Medulla oblongata (tissue), 1 donor: ENCODE data around the gene PAPPA2.
"Not testable (repeated sequence)": the region's sequence is repeated elsewhere in the genome, so short reads cannot be mapped to it uniquely, and the experiment has no call there.

Experiments used
- DNase-seq: peaks from one replicate; pipeline ENCODE4 v3.0.0-alpha.2; 2015; ENCODE audit errors: extremely low spot score

Gene PAPPA2

DNA sequence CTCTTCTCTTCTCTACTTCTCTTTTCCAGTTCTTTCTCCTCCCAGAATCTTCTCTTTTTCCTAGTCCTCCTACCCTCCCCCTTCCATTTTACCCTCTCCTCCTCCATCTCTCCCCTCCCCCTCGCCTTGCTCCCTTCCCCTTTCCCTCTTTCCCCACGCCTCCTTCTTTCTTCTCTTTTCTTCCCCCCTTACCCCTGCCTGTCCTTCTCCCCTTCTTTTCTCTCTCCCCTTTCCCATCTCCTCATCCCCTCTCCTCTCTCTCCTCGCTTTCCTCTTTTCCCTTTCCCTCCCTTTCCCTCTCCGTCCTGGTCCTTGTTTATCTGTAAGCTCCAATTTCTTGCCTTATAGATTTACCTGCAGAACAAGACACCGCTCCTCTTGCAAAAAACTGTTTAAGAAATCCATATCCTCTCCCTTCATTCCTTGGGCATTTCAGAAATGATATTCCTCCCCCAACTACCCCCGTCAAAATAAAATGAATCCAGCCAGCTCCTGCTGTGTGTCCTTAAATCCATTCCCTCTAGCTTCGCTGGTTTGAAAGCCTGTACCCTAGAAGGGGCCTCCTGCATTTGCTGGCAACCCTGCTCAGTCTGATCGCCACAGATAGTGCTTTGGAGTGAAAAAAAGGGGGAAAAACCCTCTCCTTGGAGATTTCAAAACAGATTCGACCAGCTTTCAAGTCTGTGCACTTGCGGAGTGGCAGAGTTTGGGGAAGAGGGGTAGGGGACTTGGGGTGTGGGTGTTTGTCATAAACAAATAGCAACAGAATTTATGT lies 89.4 kb downstream of the PAPPA2 start:
- DNase-seq, result no peak

DNA sequence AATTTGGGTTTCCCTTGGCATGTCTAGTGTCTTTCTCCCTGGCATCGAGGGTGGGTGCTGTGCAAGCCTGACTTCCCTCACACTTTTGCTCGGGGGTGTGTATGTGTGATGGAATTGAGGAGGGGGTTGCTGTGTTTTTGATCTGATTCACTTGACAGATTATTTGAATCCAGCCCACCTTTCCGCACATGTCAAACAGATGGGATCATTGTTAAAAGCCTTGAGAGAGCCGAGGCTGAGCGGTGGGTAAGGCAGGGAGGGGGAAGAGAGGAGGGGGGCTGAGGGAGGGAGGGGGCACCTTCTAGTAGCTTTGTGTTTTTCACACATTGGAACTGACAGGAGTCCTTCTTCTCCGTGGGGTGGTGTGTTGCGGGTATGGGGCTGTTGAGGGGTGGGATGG lies 90.0 kb downstream of the PAPPA2 start:
- DNase-seq, result no peak

DNA sequence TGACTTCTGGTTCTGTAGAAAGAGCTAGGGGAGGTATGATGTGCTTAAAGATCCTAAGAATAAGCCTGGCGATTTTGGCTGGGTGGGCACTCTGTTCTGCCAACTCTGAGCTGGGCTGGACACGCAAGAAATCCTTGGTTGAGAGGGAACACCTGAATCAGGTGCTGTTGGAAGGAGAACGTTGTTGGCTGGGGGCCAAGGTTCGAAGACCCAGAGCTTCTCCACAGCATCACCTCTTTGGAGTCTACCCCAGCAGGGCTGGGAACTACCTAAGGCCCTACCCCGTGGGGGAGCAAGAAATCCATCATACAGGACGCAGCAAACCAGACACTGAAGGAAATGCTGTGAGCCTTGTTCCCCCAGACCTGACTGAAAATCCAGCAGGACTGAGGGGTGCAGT lies 93.3 kb downstream of the PAPPA2 start:
- DNase-seq, result no peak

DNA sequence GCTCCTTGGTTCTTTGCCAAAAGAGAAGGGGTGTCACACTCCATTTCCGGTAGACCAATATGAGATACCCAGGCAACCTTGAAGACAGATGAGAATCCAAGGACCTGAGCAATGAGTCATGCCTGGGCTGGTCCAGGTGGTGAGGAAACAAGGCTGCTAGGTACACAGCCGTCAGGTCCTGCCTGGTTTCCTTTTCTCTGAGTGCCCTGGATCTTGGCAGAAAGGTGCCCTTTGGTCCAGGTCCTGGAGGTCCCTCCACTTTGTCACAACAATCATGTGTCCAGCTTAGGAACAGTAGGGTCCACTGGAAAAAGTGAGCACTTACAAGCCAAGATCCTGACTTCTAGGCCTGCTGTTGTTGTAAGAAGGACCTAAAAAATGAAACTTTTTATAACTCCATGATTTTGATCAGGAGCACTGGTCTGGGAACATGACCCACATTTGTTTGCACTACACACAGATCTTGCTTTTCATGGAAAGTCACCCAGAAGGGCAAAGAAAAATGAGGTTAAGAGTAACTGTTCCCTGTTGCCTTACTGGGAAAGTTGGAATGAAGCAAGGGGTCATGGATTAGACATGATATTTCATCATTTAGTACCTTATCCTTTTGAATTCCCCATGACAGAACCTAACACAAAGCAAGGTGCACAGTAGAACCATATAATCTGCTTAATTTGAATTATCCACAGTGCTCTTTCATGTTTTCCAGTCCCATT lies 94.7 kb downstream of the PAPPA2 start:
- DNase-seq, result no peak

DNA sequence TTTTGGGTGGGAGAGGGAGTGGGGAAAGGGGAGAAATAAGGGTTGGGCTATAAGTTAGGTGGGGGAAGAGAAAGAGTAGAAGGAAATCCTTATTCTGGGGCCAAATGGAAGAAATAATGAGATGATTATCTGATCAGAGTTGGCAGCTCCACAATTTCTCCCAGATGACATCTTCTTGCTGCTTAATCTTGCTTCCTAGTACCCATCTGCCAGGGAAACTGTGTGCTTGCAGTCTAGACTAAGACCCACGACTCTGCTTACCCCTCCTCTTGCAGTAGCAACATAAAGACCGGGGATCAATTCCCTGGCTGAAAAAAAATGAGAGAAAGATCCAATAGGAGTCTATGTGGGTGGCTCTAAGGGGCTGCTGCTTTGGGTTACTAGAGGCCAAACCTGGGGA lies 95.6 kb downstream of the PAPPA2 start:
- DNase-seq, result no peak

DNA sequence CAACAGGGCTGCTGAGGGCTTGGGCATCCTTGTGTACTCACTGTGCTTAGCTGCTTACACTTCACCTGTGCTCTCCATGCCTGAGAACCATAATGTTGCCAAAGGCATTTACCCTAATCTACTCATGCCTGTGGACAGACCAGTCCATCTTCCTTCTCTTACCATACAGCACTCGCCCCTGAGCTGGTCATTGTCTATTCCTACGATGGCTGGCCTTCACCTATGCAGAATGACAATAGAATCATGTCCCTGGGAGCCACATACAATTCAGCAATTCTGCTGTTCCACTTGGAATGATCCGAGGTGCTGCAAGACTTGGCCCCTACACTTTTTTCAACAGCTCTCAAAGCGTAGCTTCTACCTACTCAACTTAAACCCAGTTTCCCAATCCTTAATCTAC lies 96.5 kb downstream of the PAPPA2 start:
- no peak for DNase-seq

DNA sequence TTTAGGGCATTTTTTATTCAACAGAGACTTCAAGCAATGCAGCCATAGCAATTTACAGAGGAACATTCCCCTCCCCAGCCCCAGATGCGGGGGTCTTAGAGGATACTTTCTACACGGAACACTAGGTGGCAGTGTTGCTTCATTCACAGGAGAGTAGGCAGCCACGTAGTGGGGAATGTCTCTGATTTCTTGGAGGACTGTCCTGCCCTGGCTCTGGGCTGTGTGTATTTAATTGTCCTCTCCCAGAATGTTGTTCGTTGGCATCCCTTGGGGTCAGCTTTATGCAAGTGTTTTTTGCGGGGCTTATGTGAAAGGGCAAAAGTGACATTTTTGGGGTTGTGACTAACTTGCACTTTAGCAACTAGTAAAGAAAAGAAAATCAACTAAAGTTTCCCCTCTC lies 96.9 kb downstream of the PAPPA2 start:
- peak; percentile 87 for DNase-seq

DNA sequence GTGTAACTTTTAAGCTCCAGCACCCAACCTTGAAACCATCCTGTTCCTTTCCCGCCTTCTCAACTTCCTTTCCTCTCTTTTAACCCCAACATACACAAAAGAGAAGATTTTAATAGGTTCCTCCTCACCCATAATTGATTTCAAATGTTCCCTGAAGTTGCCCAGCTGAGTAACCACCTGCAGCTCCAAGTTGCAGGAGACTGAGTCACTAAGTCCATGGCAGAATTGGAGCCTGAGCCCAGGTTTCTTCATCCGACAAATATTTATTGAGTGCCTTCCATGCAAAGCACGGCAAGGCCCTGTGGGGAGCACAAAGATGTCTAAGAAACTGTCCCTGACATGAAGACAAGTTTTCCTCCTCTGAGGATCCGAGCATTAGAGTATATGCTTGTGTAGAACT lies 97.7 kb downstream of the PAPPA2 start:
- DNase-seq, result no peak

DNA sequence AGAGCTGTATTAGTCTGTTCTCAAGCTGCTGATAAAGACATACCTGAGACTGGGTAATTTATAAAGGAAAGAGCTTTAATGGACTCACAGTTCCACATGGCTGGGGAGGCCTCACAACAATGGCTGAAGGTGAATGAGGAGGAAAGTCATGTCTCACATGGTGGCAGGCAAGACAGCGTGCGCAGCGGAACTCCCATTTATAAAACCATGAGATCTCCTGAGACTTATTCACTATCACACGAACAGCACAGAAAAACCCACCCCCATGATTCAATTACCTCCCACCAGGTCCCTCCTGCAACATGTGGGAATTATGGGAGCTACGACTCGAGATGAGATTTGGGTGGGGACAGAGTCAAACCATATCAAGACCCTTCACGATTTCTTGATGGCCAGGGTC lies 98.8 kb downstream of the PAPPA2 start:
- DNase-seq, result not testable (repeated sequence)

DNA sequence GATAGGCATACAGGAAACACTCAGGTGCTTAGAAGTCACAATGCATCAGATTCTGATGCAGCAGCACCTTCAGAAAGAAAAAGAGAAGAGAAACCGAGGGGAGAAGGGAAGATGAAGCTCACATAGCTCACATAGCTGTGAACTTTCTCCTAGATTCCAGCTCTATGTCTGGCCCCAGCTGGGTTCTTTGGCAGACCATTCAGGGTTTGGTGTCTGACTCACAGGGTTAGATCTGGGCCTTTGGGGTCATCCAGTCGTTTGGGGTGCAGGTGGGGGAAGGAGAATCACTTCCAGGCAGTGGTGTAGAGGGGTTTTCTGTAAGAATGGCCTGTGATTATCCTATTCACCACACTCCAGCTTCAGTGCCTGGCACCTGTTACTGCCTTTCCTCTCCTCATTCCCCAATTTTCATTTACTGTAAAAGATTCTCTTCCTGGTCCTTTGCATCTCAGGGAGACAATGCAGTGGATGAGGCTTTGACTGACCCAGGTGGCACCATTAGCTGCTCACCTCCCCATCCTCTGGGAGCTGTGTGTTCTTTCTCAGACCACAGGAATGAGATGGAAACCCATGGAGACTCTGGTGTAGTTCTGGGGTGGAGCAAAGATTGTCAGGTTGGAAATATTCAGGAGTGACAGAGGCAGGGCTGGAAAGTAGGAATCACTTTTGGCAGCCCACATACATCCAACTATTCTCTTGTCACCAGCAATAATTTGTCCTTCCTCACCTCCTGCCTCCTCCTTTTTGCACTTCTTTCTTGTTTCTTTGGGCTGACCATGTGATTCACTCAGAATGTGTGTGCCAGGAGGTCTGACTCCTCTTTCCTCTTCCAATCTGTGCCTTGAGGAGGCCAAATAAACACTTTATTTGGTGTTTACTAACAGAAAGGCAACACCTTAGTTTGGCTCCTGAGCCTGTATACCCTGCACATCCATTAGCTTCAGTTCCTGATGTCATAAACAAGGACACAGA lies 103.3 kb downstream of the PAPPA2 start:
- DNase-seq, result no peak

DNA sequence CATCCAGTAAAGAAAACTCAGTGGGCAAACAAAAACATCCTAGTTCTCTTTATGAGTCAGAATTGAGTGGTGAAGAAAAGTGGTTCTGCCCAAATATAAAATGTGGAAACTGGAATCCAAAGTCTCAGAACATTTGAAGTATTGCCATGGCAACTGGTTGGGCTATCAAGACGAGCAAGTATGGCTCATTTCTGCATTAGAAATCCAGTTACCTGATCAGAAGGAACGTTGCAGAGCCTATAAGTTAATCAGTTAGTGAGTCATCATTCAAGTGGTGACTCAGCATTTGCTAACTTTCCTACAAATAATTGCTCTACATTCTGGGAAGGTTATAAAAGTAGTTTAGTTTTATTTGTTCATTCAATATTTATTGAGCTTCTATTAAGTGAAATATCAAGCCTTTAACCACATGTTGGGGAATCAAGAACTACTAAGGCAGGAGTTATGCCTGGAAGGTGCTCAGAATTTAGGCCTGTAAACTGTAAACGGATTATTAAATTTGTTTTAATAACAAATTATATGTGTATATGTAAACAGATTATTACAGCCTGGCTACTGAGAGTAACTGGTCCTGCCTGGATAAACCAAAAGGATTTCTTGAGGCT lies 104.3 kb downstream of the PAPPA2 start:
- no peak for DNase-seq

DNA sequence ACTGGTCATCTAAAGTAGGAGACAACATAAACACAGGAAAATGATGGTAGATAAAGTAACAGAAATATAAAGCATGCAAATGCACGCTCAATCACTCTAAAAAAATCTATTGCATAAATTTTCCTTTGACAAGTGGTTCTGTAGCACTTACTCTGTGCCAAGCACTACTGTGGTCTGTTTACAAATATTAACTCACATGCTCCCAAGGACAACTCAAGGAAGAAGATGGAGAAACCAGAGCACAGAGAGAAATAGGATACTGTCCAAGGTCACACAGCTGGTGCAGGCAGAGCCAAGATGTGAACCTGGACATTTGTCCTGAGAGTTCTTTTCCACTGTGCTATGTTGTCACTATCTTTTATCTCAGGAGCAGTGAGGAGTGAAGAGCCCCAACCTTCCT lies 105.2 kb downstream of the PAPPA2 start:
- DNase-seq, result no peak

DNA sequence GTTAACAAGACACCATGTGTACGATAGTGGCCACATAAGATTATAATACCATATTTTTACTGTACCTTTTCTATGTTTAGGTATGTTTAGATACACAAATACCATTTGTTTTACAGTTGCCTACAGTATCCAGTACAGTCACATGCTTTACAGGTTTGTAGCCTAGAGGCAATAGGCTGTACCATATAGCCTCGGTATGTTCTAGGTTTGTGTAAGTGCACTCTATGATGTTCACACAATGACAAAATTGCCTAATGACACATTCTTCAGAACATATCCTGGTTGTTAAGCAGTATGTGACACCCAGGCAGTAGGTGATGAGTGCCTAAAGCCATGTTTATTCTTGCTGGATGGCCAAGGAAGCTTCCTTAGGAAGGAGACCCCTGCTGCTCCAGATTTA lies 111.8 kb downstream of the PAPPA2 start:
- DNase-seq, result no peak

DNA sequence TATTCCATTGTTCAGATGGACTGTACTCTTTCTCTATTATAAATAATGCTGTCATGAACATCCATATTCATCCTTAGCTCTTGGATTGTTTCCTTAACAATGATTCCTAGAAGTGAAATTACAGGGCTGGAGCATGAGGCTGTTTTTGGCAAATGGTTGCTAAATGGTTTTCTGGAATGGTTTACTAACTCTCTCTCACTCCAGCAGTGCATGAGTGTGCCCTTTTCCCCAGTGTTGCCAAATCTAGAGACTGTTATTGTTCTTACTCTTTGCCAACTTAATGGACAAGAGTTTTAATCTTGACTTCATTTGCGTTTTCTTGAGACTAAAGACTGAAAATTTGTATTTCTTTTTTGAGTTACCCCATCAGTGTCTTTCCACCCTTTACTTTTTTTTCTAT lies 113.0 kb downstream of the PAPPA2 start:
- DNase-seq, result no peak

DNA sequence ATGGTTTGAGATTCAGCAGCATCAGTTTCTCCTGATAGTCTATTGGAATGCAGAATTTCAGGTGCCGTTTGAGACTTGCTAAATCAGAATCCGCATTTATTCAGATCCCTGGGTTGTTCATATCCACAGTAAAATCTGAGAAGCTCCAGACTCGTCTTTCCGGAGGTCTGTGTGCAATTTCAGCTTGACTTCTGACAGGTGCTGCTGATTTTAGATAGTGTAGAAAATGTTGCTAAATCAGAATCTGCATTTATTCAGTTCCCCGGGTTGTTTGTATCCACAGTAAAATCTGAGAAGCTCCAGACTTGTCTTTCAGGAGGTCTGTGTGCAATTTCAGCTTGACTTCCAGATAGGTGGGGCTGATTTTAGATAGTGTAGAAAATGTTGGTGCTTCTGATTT lies 113.7 kb downstream of the PAPPA2 start:
- DNase-seq, result no peak

DNA sequence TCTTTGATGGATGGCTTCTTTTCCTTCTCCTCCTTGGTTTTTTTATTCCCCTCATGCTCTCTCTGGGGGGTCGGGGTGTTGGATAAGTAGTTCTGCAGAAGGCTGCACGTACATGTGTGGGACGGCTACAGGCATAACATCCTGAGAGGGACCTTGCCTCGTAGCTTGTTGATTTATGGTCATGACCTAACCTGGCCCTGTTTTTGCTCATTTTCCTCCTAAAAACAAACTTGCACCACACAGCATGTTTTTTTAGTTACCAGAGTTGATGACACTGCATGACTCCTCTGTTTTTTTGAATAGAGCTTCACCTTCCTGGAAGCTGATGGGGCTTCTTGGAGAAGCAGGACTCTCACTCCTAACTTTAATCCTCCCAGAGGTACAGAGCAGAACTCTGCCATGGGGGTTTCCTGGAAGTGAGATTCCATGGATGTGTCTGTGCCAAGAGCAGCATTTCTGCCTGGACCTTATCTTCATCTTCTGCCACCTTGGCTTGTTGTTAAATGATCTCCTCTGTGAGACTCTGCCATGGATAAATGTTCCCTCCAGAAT lies 114.7 kb downstream of the PAPPA2 start:
- no peak for DNase-seq

DNA sequence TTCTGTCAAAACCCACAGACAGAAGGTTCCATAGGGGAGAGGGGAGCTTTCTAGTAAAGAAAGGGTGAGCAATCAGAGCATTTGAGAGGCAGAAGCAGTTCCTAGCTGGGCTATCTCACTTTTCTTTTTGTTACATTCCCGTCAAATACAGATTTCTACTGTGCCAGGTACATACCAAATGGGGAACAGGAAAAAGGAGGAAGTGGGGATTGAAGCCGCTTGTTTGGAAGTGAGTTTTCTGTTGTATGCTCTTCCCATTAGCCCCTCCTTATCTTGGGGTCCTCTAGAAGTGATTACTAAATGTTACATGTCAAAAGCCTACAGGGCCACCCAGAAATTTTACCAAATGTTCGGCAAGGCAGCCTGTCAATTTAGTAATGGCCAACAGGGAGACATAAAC lies 116.1 kb downstream of the PAPPA2 start:
- no peak for DNase-seq

DNA sequence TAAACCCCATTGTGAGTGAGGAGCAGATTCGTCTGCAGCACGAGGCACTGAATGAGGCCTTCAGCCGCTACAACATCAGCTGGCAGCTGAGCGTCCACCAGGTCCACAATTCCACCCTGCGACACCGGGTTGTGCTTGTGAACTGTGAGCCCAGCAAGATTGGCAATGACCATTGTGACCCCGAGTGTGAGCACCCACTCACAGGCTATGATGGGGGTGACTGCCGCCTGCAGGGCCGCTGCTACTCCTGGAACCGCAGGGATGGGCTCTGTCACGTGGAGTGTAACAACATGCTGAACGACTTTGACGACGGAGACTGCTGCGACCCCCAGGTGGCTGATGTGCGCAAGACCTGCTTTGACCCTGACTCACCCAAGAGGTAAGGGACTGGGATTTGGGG lies 132.2 kb downstream of the PAPPA2 start:
- DNase-seq, result no peak

DNA sequence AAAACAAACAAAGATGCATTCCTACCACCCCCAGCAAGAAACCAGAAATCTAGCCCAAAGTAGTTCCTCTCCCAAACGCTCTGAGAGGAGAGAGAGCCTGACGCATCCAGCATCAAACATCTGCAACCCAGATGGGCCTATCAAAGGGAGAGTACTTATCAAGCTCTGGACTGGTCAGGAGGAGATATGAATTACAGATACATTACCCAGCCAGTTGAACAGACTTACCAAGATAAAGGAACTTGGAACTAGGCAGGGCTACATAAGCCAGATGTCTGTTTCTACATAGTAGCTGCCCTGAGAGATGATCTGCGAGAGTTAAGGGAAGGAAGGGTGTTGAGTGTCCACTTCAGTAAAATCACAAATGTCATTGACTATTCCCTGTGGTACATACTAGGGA lies 138.4 kb downstream of the PAPPA2 start:
- DNase-seq, result no peak

DNA sequence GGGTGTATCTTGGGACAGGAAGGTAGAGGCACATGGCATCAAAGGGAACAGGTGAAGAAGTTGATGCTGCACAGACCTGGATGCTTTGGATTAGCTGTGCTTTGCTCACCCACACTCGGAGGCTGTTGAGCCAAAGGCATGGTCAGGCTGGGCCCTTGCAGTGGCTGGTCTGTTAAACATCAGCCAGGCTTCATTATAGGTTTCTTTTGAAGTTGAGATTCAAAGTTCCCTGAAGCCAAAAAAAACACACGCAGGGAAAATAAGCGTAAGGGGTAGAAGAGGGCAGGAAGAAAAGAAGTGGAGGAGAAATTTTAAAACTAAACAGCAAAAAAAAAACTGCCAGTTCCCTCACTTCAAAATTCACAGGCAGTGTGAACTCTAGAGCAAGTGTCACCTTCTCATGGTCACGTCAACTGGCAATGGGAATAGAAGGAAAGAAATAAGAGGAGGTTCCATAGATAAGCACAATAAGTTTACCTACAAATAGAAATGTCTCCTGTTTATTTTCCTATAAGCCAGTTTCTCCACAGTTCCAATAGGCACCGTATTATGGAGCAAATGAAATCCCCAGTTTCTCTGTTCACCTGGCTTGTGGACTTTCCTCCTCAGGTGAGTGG lies 139.5 kb downstream of the PAPPA2 start:
- no peak for DNase-seq

DNA sequence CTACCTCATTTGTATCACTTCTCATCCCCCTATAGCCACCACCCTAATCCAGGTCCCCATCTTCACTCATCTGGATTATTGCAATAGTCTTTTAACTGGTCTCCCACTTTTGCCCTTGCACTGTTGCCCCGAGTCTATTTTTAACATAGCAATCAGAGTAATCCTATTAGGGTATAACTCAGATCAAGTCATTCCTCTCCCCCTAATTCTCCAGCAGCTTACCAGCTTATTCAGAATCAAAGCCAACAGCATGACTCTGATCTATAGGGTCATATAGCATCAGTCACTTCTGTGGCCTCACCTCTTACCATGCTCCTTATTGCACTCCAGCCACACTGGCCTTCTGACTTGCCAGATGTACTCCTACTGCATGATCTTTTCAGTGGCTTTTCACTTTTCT lies 140.7 kb downstream of the PAPPA2 start:
- no peak for DNase-seq
